ENCODE data around the gene HRH1.

DNA sequence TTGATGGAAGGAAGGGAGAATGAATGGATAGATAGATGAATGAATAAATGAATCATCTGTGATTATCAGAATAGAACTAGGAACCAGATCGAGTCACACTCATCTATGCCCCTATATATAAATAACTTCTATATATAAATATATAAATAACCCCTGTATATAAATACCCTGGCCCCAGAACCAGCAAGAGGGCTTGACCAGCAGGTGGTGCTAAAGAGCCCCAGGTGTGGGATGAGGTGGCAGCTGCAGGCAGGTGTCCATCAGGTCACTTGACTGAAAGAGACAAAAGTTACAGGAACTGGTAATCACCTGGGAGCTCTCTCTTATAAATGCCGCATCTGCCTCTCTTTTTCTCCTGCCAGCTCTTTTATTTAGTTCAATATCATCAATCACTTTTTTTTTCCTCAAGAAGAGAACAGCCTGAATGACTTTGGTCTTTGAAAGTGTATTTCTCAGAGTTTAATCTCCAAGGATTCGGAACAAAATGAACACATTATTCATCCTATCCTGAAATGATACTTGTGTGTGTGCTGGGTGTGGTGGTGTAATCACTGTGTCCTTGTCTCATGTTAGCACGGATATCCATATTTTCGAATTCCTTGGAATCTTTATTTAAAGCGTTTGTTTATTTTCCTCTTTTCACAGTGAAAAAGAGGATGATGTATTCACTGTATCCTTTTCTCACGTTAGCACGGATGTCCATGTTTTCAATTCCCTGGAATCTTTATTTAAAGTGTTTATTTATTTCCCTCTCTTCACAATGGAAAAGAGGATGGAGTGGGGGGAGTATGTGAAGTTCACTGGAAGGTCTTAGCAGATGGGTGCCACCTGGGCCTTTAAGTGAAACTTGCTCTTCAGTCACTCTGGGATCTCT is 82.5 kb downstream of the HRH1 start:
- TF ChIP-seq POLR2A (IDR thresholded peaks at IDR 0.05; ENCODE audit: low read depth, low read length): no peak
- no peak for TF ChIP-seq POLR2AphosphoS5 (IDR thresholded peaks at IDR 0.05; ENCODE audit: low read depth, low read length)
- TF ChIP-seq SPI1 (IDR thresholded peaks at IDR 0.05; ENCODE audit: low read depth, low read length): no peak
